Left colon (tissue), 2 donors: ENCODE measurements around the gene CAMKK1. TPM values are rescaled to one million over a fixed set of nuclear protein-coding genes. Genes with fewer than 3 reads are reported as not detected.

Experiments used
- total RNA-seq, 2 donors: library from RNA; stranded (reverse); fragmentation: NEBNext Ultra II Directional; extraction: Animal tissue kit (Norgen Biotek cat#: 25700); gene quantifications; one replicate each; pipeline ENCODE4 v1.2.1, GENCODE V29; 2021
- donor health status: DM: no; HTN: no; CAD: no.
- donor health status: DM: yes; HTN: yes; CAD: no.

Gene CAMKK1
- total RNA-seq, 2 donors from 2014 or later = 5.0 to 6.3 TPM

Other genes with a start within 250 kb of the CAMKK1 start
- 100 to 1,000 TPM; 231 to 293 TPM for gene TAX1BP3, start 224.5 kb downstream of the CAMKK1 start, total RNA-seq
- gene EMC6, start 224.2 kb downstream of the CAMKK1 start, total RNA-seq = 10 to 100 TPM; 29.7 to 36.0 TPM
- 1 to 10 TPM; 1.6 to 2.6 TPM for gene P2RX5, start 196.9 kb downstream of the CAMKK1 start, total RNA-seq
- gene HASPIN, start 169.2 kb downstream of the CAMKK1 start, total RNA-seq = 1 to 10 TPM; 1.1 to 2.6 TPM
- gene ITGAE, start 91.9 kb downstream of the CAMKK1 start, total RNA-seq = 10 to 100 TPM; 15.6 to 16.2 TPM
- 10 to 100 TPM; 35.9 to 42.5 TPM for gene NCBP3, start 46.8 kb downstream of the CAMKK1 start, total RNA-seq
- gene P2RX1, start 23.4 kb upstream of the CAMKK1 start, total RNA-seq = 1 to 10 TPM; 2.8 to 5.9 TPM
- 100 to 1,000 TPM; 276 to 300 TPM for gene ATP2A3, start 71.4 kb upstream of the CAMKK1 start, total RNA-seq
- 100 to 1,000 TPM; 134 to 164 TPM for gene ZZEF1, start 250.0 kb upstream of the CAMKK1 start, total RNA-seq